Nephron (organoid): ENCODE data around the gene FKBP2.

Experiments used
- H3K27ac Mint-ChIP-seq, 3 experiments: 2 replicates each; pipeline ENCODE4 v1.8.0; 2020; ENCODE audit warnings: mixed read lengths in 3 of 3, mild to moderate bottlenecking in 2 of 3, moderate library complexity in 1 of 3
- H3K27me3 Mint-ChIP-seq: 2 replicates; pipeline ENCODE4 v1.8.0; 2021; ENCODE audit warnings: low read depth, mild to moderate bottlenecking, moderate library complexity, mixed read lengths
- H3K36me3 Mint-ChIP-seq: 2 replicates; pipeline ENCODE4 v1.8.0; 2020; ENCODE audit warnings: low read depth, mixed read lengths
- H3K4me1 Mint-ChIP-seq: 2 replicates; pipeline ENCODE4 v1.8.0; 2020; ENCODE audit warnings: mixed read lengths
- H3K4me3 Mint-ChIP-seq, 3 experiments: 2 replicates each; pipeline ENCODE4 v1.8.0; 2020; ENCODE audit warnings: mild to moderate bottlenecking in 3 of 3, mixed read lengths in 3 of 3, moderate library complexity in 2 of 3
- H3K9me3 Mint-ChIP-seq: 2 replicates; pipeline ENCODE4 v1.8.0; 2020; ENCODE audit warnings: mixed read lengths
- TF ChIP-seq, protein P1 (sequence below), 3 experiments: fragments of 200-600 bp; sonication (generic); IDR thresholded peaks; one replicate each; pipeline ENCODE4 v1.5.0; 2021; ENCODE audit warnings: antibody characterized with exemption in 3 of 3; ENCODE audit not compliant: unreplicated experiment in 3 of 3

Gene FKBP2

DNA sequence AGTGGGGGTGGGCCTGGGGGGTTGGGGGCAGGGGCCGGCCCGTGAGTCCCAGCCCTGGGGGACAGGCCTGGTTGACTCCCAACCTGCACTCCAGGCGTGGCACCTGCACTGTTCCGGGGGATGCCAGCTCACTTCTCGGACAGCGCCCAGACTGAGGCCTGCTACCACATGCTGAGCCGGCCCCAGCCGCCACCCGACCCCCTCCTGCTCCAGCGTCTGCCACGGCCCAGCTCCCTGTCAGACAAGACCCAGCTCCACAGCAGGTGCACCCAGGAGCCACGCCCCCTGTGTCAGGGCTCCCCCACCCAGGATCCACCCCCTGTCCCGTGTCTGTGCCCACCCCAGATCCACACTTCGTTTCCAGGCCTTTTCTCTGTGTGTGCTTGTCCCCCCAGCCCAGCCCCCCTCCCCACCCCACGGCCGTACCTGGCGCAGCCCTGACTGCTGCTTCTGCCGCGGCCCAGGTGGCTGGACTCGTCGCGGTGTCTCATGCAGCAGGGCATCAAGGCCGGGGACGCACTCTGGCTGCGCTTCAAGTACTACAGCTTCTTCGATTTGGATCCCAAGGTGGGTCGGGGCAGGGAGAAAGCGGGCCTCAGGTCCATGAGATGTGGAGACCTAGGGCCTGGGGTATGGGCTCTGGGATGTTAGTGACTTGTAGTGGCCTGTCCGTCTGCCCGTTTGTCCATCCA is 29.6 kb upstream of the FKBP2 start:
- Mint-ChIP-seq H3K9me3 (no peaks in the 10 kb centered on the region), H3K27me3 (no peaks in the 10 kb centered on the region), H3K4me3 (no peak overlapping the region), H3K4me1 (peaks cover 5% of the 10 kb centered on the region), H3K36me3 (no peaks in the 10 kb centered on the region), H3K27ac (no peak overlapping the region)
- TF ChIP-seq, protein P1, sequence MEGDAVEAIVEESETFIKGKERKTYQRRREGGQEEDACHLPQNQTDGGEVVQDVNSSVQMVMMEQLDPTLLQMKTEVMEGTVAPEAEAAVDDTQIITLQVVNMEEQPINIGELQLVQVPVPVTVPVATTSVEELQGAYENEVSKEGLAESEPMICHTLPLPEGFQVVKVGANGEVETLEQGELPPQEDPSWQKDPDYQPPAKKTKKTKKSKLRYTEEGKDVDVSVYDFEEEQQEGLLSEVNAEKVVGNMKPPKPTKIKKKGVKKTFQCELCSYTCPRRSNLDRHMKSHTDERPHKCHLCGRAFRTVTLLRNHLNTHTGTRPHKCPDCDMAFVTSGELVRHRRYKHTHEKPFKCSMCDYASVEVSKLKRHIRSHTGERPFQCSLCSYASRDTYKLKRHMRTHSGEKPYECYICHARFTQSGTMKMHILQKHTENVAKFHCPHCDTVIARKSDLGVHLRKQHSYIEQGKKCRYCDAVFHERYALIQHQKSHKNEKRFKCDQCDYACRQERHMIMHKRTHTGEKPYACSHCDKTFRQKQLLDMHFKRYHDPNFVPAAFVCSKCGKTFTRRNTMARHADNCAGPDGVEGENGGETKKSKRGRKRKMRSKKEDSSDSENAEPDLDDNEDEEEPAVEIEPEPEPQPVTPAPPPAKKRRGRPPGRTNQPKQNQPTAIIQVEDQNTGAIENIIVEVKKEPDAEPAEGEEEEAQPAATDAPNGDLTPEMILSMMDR (IDR thresholded peaks at IDR 0.05; ENCODE audit: unreplicated experiment in 3 of 3) = no peak

DNA sequence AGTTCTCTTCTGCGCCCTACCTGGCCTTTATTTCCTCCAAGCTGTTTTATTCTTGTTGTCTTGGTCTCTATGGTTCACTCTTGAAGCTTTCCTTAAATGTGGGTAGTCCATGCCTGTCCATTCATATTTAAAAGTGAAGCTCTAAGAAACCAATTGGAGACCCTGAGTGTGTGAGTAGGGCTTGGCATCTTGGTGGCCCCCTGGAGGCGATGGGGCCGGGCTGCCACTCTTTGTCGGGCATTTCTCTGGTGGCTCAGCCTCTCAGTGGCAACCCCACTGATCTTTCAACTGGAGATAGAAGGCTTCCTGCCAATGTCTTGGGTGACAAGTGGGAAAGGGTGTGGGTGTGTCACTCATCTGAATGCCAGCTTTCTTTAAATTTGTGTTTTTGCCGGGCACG is 24.0 kb upstream of the FKBP2 start:
- H3K4me3 Mint-ChIP-seq = no peak overlapping the region
- no peak overlapping the region for H3K27ac Mint-ChIP-seq
- no peaks in the 10 kb centered on the region for H3K9me3 Mint-ChIP-seq
- H3K4me1 Mint-ChIP-seq = no peaks in the 10 kb centered on the region
- no peaks in the 10 kb centered on the region for H3K27me3 Mint-ChIP-seq
- TF ChIP-seq, protein P1 (IDR thresholded peaks at IDR 0.05; ENCODE audit: unreplicated experiment in 3 of 3) = no peak
- no peaks in the 10 kb centered on the region for H3K36me3 Mint-ChIP-seq

DNA sequence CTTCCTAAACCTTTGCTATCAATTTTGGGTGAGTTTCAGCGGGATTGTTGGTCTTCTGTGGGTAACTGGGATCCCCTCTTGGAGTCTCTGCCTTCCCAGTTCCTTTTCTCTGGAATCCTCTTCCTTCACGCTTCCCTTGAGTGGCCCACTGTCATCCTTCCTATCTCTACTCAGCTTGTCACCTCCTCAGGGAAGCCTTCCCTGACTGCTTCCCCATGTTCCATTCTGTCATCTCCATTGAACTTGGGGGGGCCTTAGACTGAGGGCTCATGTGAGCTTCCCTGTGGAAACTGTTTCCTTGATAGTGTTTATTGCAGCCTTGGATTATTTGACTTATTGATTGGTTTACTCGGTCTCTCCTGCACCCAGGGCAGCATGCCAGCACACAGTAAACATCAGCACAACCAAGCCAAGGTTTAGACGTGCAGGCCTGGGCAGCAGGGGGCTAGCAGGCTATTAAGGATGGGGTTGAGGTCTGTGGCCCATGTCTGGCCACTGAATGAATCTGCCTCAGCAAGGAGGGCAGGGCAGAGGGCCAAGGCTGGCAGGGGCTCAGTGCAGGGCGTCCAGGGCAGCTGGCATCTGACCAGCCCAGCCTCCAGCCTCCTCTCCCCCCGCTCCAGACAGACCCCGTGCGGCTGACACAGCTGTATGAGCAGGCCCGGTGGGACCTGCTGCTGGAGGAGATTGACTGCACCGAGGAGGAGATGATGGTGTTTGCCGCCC is 22.1 kb upstream of the FKBP2 start:
- Mint-ChIP-seq H3K27me3 (no peaks in the 10 kb centered on the region), H3K27ac (no peak overlapping the region), H3K9me3 (no peaks in the 10 kb centered on the region), H3K36me3 (no peaks in the 10 kb centered on the region), H3K4me1 (no peaks in the 10 kb centered on the region), H3K4me3 (no peak overlapping the region)
- TF ChIP-seq, protein P1 (IDR thresholded peaks at IDR 0.05; ENCODE audit: unreplicated experiment in 3 of 3) = no peak

DNA sequence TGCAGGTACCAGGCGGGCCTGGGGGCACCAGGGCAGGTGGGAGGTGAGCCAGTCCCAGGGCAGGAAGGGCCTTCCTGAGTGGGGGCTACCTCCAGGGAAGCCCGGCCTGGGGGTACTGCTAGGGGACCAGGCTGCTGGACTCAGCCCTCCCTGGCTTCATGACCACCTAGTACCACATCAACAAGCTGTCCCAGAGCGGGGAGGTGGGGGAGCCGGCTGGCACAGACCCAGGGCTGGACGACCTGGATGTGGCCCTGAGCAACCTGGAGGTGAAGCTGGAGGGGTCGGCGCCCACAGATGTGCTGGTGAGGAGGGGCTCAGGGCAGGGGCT is 21.6 kb upstream of the FKBP2 start:
- Mint-ChIP-seq H3K9me3 (no peaks in the 10 kb centered on the region), H3K27ac (no peak overlapping the region), H3K4me3 (no peak overlapping the region), H3K27me3 (no peaks in the 10 kb centered on the region), H3K4me1 (no peaks in the 10 kb centered on the region), H3K36me3 (no peaks in the 10 kb centered on the region)
- TF ChIP-seq, protein P1 (IDR thresholded peaks at IDR 0.05; ENCODE audit: unreplicated experiment in 3 of 3) = no peak

DNA sequence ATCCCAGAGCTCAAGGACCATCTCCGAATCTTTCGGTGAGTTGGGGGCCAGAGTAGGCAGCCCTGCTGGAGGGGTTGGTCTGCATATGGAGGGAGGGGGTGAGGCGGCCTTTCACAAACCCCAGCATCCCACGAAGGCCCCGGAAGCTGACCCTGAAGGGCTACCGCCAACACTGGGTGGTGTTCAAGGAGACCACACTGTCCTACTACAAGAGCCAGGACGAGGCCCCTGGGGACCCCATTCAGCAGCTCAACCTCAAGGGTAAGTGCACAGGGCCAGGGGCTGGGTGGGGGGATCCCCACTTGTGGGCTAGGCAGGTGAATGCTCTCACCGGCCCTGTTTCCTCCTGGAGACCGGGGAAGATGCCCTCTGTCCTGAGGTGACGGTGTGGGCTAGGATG is 21.1 kb upstream of the FKBP2 start:
- no peak overlapping the region for H3K4me3 Mint-ChIP-seq
- TF ChIP-seq, protein P1 (IDR thresholded peaks at IDR 0.05; ENCODE audit: unreplicated experiment in 3 of 3) = no peak
- H3K27me3 Mint-ChIP-seq = no peaks in the 10 kb centered on the region
- no peaks in the 10 kb centered on the region for H3K9me3 Mint-ChIP-seq
- no peaks in the 10 kb centered on the region for H3K4me1 Mint-ChIP-seq
- no peak overlapping the region for H3K27ac Mint-ChIP-seq
- H3K36me3 Mint-ChIP-seq = no peaks in the 10 kb centered on the region

DNA sequence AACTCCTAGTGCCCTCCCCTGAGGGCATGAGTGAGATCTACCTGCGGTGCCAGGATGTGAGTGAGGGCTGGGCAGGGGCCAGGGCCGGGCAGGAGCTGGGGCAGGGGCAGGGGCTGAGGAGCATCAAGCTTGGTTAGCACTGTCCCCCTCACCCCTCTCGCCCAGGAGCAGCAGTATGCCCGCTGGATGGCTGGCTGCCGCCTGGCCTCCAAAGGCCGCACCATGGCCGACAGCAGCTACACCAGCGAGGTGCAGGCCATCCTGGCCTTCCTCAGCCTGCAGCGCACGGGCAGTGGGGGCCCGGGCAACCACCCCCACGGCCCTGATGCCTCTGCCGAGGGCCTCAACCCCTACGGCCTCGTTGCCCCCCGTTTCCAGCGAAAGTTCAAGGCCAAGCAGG is 20.6 kb upstream of the FKBP2 start:
- Mint-ChIP-seq H3K36me3 (no peaks in the 10 kb centered on the region), H3K9me3 (no peaks in the 10 kb centered on the region), H3K27ac (no peak overlapping the region), H3K4me1 (peaks cover 3% of the 10 kb centered on the region), H3K4me3 (no peak overlapping the region), H3K27me3 (no peaks in the 10 kb centered on the region)
- TF ChIP-seq, protein P1 (IDR thresholded peaks at IDR 0.05; ENCODE audit: unreplicated experiment in 3 of 3) = no peak
